ENCODE results near the gene OR51I1.

DNA sequence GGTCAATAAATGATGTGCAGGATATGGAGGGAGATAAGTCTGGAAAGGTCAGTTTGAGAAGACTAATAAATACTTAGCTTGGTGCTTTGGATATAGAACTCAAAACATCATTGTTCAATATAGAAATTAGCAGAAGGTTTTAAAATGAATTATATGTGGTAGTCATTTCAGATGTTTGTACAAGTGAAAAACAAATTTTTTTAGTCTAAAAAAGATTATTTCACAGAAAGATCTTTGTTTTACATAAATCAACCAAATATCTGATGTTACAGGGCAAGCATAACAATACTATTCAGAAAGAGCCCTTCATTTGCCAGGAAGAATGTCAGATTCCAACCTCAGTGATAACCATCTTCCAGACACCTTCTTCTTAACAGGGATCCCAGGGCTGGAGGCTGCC is 47.1 kb upstream of the OR51I1 start, which contains the start of gene OR52D1:
- TF ChIP-seq, protein P1, sequence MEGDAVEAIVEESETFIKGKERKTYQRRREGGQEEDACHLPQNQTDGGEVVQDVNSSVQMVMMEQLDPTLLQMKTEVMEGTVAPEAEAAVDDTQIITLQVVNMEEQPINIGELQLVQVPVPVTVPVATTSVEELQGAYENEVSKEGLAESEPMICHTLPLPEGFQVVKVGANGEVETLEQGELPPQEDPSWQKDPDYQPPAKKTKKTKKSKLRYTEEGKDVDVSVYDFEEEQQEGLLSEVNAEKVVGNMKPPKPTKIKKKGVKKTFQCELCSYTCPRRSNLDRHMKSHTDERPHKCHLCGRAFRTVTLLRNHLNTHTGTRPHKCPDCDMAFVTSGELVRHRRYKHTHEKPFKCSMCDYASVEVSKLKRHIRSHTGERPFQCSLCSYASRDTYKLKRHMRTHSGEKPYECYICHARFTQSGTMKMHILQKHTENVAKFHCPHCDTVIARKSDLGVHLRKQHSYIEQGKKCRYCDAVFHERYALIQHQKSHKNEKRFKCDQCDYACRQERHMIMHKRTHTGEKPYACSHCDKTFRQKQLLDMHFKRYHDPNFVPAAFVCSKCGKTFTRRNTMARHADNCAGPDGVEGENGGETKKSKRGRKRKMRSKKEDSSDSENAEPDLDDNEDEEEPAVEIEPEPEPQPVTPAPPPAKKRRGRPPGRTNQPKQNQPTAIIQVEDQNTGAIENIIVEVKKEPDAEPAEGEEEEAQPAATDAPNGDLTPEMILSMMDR (IDR thresholded peaks at IDR 0.05), result no peak
- TF ChIP-seq POLR2A (IDR thresholded peaks at IDR 0.05), result no peak
